Measurements from ENCODE around the gene GPR161. TPM values are rescaled to one million over a fixed set of nuclear protein-coding genes. Genes with fewer than 3 reads are reported as not detected.

Gene GPR161
- total and polyA plus RNA-seq, 2 of the 13 experiments (the other 11 are each of a cell fraction or from before 2014, with no cell fraction given) = 0.13 to 0.35 TPM

- TF ChIP-seq ARID5B (CRISPR knock-in tag; IDR thresholded peaks at IDR 0.05) (peak; percentile 71), ZFP91 (CRISPR knock-in tag; IDR thresholded peaks at IDR 0.05; ENCODE audit: borderline replicate concordance) (peak; percentile 88; the same call in 1 of the 2 replicates), CAMTA2 (CRISPR knock-in tag; IDR thresholded peaks at IDR 0.05; ENCODE audit: borderline replicate concordance) (no peak), MYPOP (CRISPR knock-in tag; IDR thresholded peaks at IDR 0.05) (peak; percentile 49; the same call in 1 of the 2 replicates), SCMH1 (CRISPR knock-in tag; IDR thresholded peaks at IDR 0.05; ENCODE audit: borderline replicate concordance) (no peak), TRIM22 (IDR thresholded peaks at IDR 0.05) (no peak), CSRNP2 (CRISPR knock-in tag; conservative IDR thresholded peaks at IDR 0.05; ENCODE audit: low read depth) (no peak), TCF12 (IDR thresholded peaks at IDR 0.05) (no peak), TCF12 (CRISPR knock-in tag; IDR thresholded peaks at IDR 0.05) (0 out of 2 replicates have a peak, but pooled peaks have one; percentile 58), RBM22 (optimal IDR thresholded peaks at IDR 0.05; ENCODE audit: low read length) (no peak), NCOA5 (CRISPR knock-in tag; IDR thresholded peaks at IDR 0.05) (no peak), ZNF354B (CRISPR knock-in tag; IDR thresholded peaks at IDR 0.05) (no peak), FOXA3 (CRISPR knock-in tag; IDR thresholded peaks at IDR 0.05) (no peak; the same call in 1 of the 2 replicates), ZNF205 (CRISPR knock-in tag; IDR thresholded peaks at IDR 0.05) (0 out of 2 replicates have a peak, but pooled peaks have one; percentile 28), ZNF75D (CRISPR knock-in tag; IDR thresholded peaks at IDR 0.05; ENCODE audit: borderline replicate concordance) (no peak), PBX2 (CRISPR knock-in tag; IDR thresholded peaks at IDR 0.05) (no peak), HHEX (CRISPR knock-in tag; IDR thresholded peaks at IDR 0.05) (no peak), ZNF652 (CRISPR knock-in tag; IDR thresholded peaks at IDR 0.05; ENCODE audit: borderline replicate concordance, low read depth) (no peak), MTA3 (CRISPR knock-in tag; IDR thresholded peaks at IDR 0.05) (no peak)
Measured at GRCh38 chr1:168178638-168179437, 42.1 kb upstream of the GPR161 start, which contains the start of gene TIPRL (continued).
